GM23338 (cell line): ENCODE measurements around the gene FOXJ3. TPM values are rescaled to one million over a fixed set of nuclear protein-coding genes. Genes with fewer than 3 reads are reported as not detected.

Experiments
- ATAC-seq: fragments of 200-7000 bp; cut with Tn5 transposase; 3 replicates; pipeline ENCODE4 v1.9.1; 2020
- DNase-seq: peaks from one replicate; pipeline ENCODE4 v3.0.0-alpha.2; 2015; ENCODE audit warnings: low spot score
- H2AFZ ChIP-seq: fragments of 200-600 bp; sonication (generic); 2 replicates; pipeline ENCODE4 v1.8.0; 2016; ENCODE audit warnings: antibody characterized with exemption, mild to moderate bottlenecking, moderate library complexity
- H3F3A ChIP-seq: fragments of 200-600 bp; sonication (generic); replicated peaks from 2 replicates; pipeline ENCODE4 v1.8.0; 2017; ENCODE audit warnings: antibody characterized with exemption, mixed run types, low read depth
- H3K27ac ChIP-seq: fragments of 200-600 bp; sonication (generic); 2 replicates; pipeline ENCODE4 v1.6.1; 2016; ENCODE audit warnings: low read depth
- H3K27me3 ChIP-seq: fragments of 200-600 bp; sonication (generic); 2 replicates; pipeline ENCODE4 v1.8.0; 2016; ENCODE audit warnings: mild to moderate bottlenecking, mixed run types, moderate library complexity; ENCODE audit not compliant: insufficient read depth
- H3K36me3 ChIP-seq: fragments of 200-600 bp; sonication (generic); 2 replicates; pipeline ENCODE4 v1.8.0; 2016; ENCODE audit warnings: mild to moderate bottlenecking; ENCODE audit not compliant: insufficient read depth
- H3K4me1 ChIP-seq: fragments of 200-600 bp; sonication (generic); 2 replicates; pipeline ENCODE4 v1.8.0; 2016; ENCODE audit warnings: mild to moderate bottlenecking, moderate library complexity; ENCODE audit not compliant: insufficient read depth
- H3K4me2 ChIP-seq: fragments of 200-600 bp; sonication (generic); 2 replicates; pipeline ENCODE4 v1.7.1; 2017; ENCODE audit warnings: mixed run types
- H3K4me3 ChIP-seq: fragments of 200-600 bp; sonication (generic); 2 replicates; pipeline ENCODE4 v1.6.1; 2016; ENCODE audit warnings: mixed run types
- H3K79me2 ChIP-seq: fragments of 200-600 bp; sonication (generic); replicated peaks from 2 replicates; pipeline ENCODE4 v1.8.0; 2017; ENCODE audit warnings: mild to moderate bottlenecking; ENCODE audit not compliant: insufficient read depth
- H3K9me2 ChIP-seq: fragments of 200-600 bp; sonication (generic); 2 replicates; pipeline ENCODE4 v1.8.0; 2017; ENCODE audit not compliant: insufficient read depth
- H4K20me1 ChIP-seq: fragments of 200-600 bp; sonication (generic); replicated peaks from 2 replicates; pipeline ENCODE4 v1.8.0; 2017; ENCODE audit warnings: mild to moderate bottlenecking; ENCODE audit not compliant: insufficient read depth
- H3K27ac Mint-ChIP-seq: 2 replicates; pipeline ENCODE4 v1.8.0; 2020; ENCODE audit warnings: inconsistent platforms, mild to moderate bottlenecking, moderate library complexity, mixed read lengths
- H3K27me3 Mint-ChIP-seq: 3 replicates; pipeline ENCODE4 v1.8.0; 2022; ENCODE audit warnings: low read depth, mild to moderate bottlenecking, moderate library complexity, mixed read lengths, inconsistent platforms; ENCODE audit not compliant: insufficient read depth, poor library complexity
- H3K36me3 Mint-ChIP-seq: 3 replicates; pipeline ENCODE4 v1.8.0; 2021; ENCODE audit warnings: low read depth, mild to moderate bottlenecking, inconsistent platforms, moderate library complexity, mixed read lengths
- H3K4me1 Mint-ChIP-seq: 3 replicates; pipeline ENCODE4 v1.8.0; 2020; ENCODE audit warnings: mild to moderate bottlenecking, inconsistent platforms, mixed read lengths
- H3K4me3 Mint-ChIP-seq: 3 replicates; pipeline ENCODE4 v1.8.0; 2021; ENCODE audit warnings: moderate library complexity, mild to moderate bottlenecking, inconsistent platforms, mixed read lengths
- H3K9me3 Mint-ChIP-seq: 3 replicates; pipeline ENCODE4 v1.8.0; 2020; ENCODE audit warnings: moderate library complexity, mild to moderate bottlenecking, inconsistent platforms, mixed read lengths
- CREB1 ChIP-seq: fragments of 250-450 bp; sonication (Bioruptor Pico); IDR thresholded peaks from 2 replicates; pipeline ENCODE4 v1.5.0; 2020; ENCODE audit warnings: low read depth, mild to moderate bottlenecking, moderate library complexity
- CTCF ChIP-seq, 2 experiments: fragments of 200-600 bp in 1 of 2; sonication (generic) in 1 of 2; conservative IDR thresholded peaks; 2 replicates each; pipeline versions ENCODE4 v1.5.1 to v1.6.1; 2016 to 2017; ENCODE audit warnings: antibody characterized with exemption in 2 of 2, low read depth in 2 of 2, mild to moderate bottlenecking in 2 of 2, moderate library complexity in 1 of 2
- EZH2 ChIP-seq: fragments of 200-600 bp; sonication (generic); IDR thresholded peaks from one replicate; pipeline ENCODE4 v1.8.0; 2017; ENCODE audit warnings: antibody characterized with exemption, mild to moderate bottlenecking, low read depth; ENCODE audit not compliant: unreplicated experiment
- EZH2phosphoT487 ChIP-seq: fragments of 200-600 bp; sonication (generic); IDR thresholded peaks from one replicate; pipeline ENCODE4 v1.8.1; 2018; ENCODE audit warnings: antibody characterized with exemption; ENCODE audit not compliant: unreplicated experiment
- JUNB ChIP-seq: IDR thresholded peaks from one replicate; pipeline ENCODE4 v1.6.1; 2016; ENCODE audit warnings: antibody characterized with exemption; ENCODE audit not compliant: unreplicated experiment
- NANOG ChIP-seq: IDR thresholded peaks from 2 replicates; pipeline ENCODE4 v1.6.1; 2016; ENCODE audit warnings: antibody characterized with exemption, borderline replicate concordance
- REST ChIP-seq: IDR thresholded peaks from one replicate; pipeline ENCODE4 v1.6.1; 2018; ENCODE audit warnings: antibody characterized with exemption; ENCODE audit not compliant: unreplicated experiment
- STAT1 ChIP-seq: IDR thresholded peaks from one replicate; pipeline ENCODE4 v1.6.1; 2016; ENCODE audit warnings: antibody characterized with exemption; ENCODE audit not compliant: unreplicated experiment
- ZNF114 ChIP-seq: fragments of 250-450 bp; sonication (Bioruptor Pico); IDR thresholded peaks from 2 replicates; pipeline ENCODE4 v1.5.0; 2020; ENCODE audit warnings: mild to moderate bottlenecking, moderate library complexity
- polyA plus RNA-seq: library from polyadenylated mRNA; unstranded; fragments of >200 nt; fragmentation: Nextera tagmentation; extraction: Ambion mirVana; gene quantifications from 2 replicates; pipeline ENCODE4 v1.2.1, GENCODE V29; 2016
- total RNA-seq: library from RNA; depleted of rRNA; stranded (reverse); fragments of >200 nt; shearing (Covaris generic); gene quantifications from 2 replicates; pipeline ENCODE4 v1.2.3, GENCODE V29; 2014

The FOXJ3 gene
- total and polyA plus RNA-seq, 2 experiments from 2014 or later, result 36.6 to 53.3 TPM

GRCh38 chr1:42150651-42151050 is 184.4 kb downstream of the FOXJ3 start:
- no peaks in the 10 kb centered on the region for H3K4me1 ChIP-seq
- H3K79me2 ChIP-seq, result no peaks in the 10 kb centered on the region
- no peaks in the 10 kb centered on the region for H3K36me3 ChIP-seq
- no peak overlapping the region for H3K4me2 ChIP-seq
- H2AFZ ChIP-seq, result no peak overlapping the region
- Mint-ChIP-seq H3K27ac (no peak overlapping the region), H3K36me3 (no peaks in the 10 kb centered on the region), H3K4me1 (no peaks in the 10 kb centered on the region), H3K4me3 (no peak overlapping the region), H3K9me3 (no peaks in the 10 kb centered on the region), H3K27me3 (peaks cover 4% of the 10 kb centered on the region)
- no peaks in the 10 kb centered on the region for H3K9me2 ChIP-seq
- DNase-seq, result no peak
- no peak overlapping the region for H3K27ac ChIP-seq
- no peak overlapping the region for H3K4me3 ChIP-seq
- TF ChIP-seq CTCF (conservative IDR thresholded peaks at IDR 0.05; ENCODE audit: low read depth in 2 of 2) (no peak), JUNB (no peak), EZH2 (no peak), NANOG (no peak), CREB1 (CRISPR knock-in tag) (no peak), EZH2phosphoT487 (no peak), REST (no peak)
- H3F3A ChIP-seq, result no peaks in the 10 kb centered on the region
- no peak for ATAC-seq
- H4K20me1 ChIP-seq, result no peaks in the 10 kb centered on the region
- no peaks in the 10 kb centered on the region for H3K27me3 ChIP-seq

- no peaks in the 10 kb centered on the region for H3K36me3 ChIP-seq
- H3K9me3 Mint-ChIP-seq, result no peaks in the 10 kb centered on the region
- H3K27ac Mint-ChIP-seq, result no peak overlapping the region
- H3K27me3 Mint-ChIP-seq, result peaks cover 4% of the 10 kb centered on the region
- no peak overlapping the region for H3K27ac ChIP-seq
- H3K9me2 ChIP-seq, result no peaks in the 10 kb centered on the region
- no peaks in the 10 kb centered on the region for H3F3A ChIP-seq
- no peak for ATAC-seq
- no peaks in the 10 kb centered on the region for H3K27me3 ChIP-seq
- H3K79me2 ChIP-seq, result no peaks in the 10 kb centered on the region
- H3K4me2 ChIP-seq, result no peak overlapping the region
- no peak for DNase-seq
- no peak overlapping the region for H3K4me3 Mint-ChIP-seq
- no peak for TF ChIP-seq STAT1
- TF ChIP-seq ZNF114, result no peak
- no peak for TF ChIP-seq CREB1 (CRISPR knock-in tag)
- no peaks in the 10 kb centered on the region for H3K4me1 Mint-ChIP-seq
- no peaks in the 10 kb centered on the region; the same call in 1 of the 2 replicates for H3K4me1 ChIP-seq
- H3K4me3 ChIP-seq, result no peak overlapping the region
- H2AFZ ChIP-seq, result no peak overlapping the region
- H4K20me1 ChIP-seq, result no peaks in the 10 kb centered on the region
- no peaks in the 10 kb centered on the region for H3K36me3 Mint-ChIP-seq
Observed at GRCh38 chr1:42148166-42148565, 186.9 kb downstream of the FOXJ3 start.
